Activated CD8-positive, alpha-beta memory T cell treated with anti-CD3 and anti-CD28 coated beads for 4 hours (primary cell): ENCODE measurements around the gene SNAPC2.

ENCODE experiments used
- DNase-seq, 2 donors: peaks; one replicate each; pipeline ENCODE4 v3.0.0-alpha.2; 2020; ENCODE audit warnings: low read depth in 2 of 2

SNAPC2 gene

DNA sequence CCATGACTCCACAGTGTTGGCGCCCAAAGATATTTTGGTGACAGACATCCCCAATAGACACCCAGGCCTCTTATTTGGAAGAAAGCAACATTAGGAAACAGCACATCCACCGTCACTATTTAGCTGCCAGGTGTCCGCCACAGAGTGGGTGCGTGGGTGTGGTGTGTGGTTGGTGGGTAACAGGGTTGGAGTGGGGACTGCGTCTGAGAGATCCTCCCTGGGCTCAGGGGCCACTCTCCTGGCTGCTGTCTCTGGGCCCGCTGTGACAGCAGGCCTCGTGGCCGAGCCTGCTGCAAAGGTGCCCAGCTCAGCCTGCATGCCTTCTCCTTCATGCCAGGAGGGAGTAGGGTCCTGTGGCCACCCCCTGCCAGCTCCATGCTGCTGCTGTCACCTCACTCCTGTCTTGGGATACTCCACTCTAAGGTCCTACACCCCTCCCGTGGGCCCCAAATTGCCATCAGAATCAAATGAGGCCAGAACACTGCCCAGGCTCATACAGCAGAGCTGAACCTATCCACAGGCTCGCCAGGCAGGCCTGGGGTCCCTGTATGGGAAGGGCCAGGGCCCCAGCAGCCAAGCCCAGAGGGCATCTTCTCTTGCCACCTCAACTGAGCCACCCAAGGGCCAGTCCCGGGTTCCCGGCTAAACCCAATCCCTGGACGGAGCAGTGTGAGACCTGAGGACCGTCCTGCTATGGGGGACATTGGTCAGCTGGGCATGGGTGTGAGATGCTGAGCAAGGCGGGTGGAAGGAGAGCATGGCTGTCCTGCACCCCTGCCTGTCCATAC is 48.1 kb downstream of the SNAPC2 start:
- no peak for DNase-seq

GRCh38 chr19:7968796-7969554 is 48.8 kb downstream of the SNAPC2 start:
- no peak for DNase-seq

GRCh38 chr19:7969555-7969939 is 49.4 kb downstream of the SNAPC2 start:
- DNase-seq: no peak

- DNase-seq: no peak
These were observed 50.7 kb downstream of the SNAPC2 start for GRCh38 chr19:7970716-7971448.

GRCh38 chr19:7971553-7972520 is 51.7 kb downstream of the SNAPC2 start:
- DNase-seq: no peak
